ENCODE results near the gene SCGB3A1. TPM values are rescaled to one million over a fixed set of nuclear protein-coding genes. Genes with fewer than 3 reads are reported as not detected.
A peak's percentile ranks its signal among the peaks of the same experiment; 100 is the strongest.

The SCGB3A1 gene
- total and polyA plus RNA-seq, 5 donors: not detected

DNA sequence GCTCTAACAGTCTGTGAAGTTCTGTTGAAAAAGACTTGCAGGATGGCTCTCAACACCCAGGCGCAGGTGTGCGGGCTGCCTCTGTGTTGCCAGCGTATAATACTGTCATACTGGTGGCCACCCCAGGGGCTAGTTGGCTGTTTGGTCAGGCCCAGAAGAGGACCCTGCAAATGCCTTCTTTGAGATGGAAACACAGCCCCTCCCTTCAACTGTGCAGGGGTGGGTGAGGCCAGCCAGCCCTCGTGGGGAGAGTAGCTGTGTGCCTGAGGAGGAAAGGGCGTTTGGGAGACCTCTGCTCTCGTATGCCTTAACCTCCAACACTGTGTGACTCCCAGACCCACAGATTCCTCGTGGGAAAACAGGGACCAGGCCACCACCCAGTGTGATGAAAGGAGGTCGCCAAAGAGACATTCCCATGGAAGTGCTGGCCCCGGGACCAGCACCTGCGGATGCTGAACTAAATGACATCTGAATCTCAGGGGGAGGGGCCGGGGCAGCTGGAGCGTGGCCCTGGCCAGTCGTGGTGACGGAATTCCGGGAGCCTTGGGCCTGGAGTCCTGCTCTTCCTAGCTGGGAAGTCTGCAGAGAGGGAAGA lies 11.3 kb upstream of the SCGB3A1 start:
- Histone ChIP-seq H3K27ac (ENCODE audit: low read length) (no peak overlapping the region), H3K27me3 (ENCODE audit: control insufficient read depth, insufficient read depth) (no peaks in the 10 kb centered on the region), H3K9me3 (ENCODE audit: control insufficient read depth, low read length) (no peaks in the 10 kb centered on the region), H3K4me3 (ENCODE audit: low read length) (no peak overlapping the region), H3K4me1 (ENCODE audit: control insufficient read depth, insufficient read depth, low read length) (no peaks in the 10 kb centered on the region)
- DNase-seq (peak in 2 of 3 donors; percentile 11 to 19), ATAC-seq (no peak)
- WGBS: 66% methylated on average over 15 of the region's 15 CpGs
- intact Hi-C loops (cut with DNase I): no loop called here

DNA sequence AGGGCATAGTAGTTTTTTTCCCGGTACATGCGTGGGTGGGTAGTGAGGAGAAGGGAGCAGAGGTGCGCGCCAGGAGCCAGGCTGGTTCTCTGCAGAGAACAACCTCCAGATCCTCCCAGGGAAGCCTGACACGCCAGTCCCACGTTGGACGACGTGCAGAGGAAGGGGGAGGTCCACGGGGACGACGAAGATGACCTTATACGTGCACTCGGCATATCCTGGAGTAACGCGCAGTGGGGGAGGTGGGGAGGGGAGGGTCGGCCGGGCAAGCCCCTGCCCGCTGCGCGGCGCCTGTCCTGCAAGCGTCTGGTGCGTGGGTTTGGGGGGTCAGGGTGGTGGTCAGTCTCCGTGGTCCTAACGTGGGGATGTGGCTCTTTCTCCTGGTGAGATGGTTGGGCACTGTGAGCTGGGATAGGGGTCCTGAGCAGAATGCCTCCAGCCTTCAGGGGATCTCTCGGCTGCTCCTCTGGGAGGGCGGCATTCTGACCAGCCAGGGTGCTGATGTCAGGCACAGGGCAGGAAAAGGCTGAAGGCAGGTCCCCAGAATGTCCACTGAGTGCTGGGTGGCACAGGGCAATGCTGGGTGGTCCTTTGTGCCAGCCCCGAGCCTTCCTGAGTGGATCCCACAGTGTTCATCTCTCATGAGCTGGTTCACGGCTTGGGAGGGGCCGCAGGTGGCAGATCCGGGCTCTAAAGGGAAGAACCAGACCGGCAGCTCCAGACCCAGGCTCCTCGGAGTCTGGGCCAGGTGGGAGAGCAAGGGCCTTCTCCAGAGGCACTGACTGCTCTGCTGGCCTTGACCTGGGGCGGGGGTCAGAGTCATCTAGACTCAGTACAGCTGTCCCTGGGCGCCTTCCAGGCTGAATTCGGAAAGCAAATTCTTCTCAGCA lies 10.5 kb upstream of the SCGB3A1 start:
- Histone ChIP-seq H3K27ac (ENCODE audit: low read length) (no peak overlapping the region), H3K27me3 (ENCODE audit: control insufficient read depth, insufficient read depth) (no peaks in the 10 kb centered on the region), H3K9me3 (ENCODE audit: control insufficient read depth, low read length) (no peaks in the 10 kb centered on the region), H3K4me3 (ENCODE audit: low read length) (no peak overlapping the region), H3K4me1 (ENCODE audit: control insufficient read depth, insufficient read depth, low read length) (no peaks in the 10 kb centered on the region)
- 84% methylated on average over 36 of the region's 36 CpGs for WGBS
- peak in 1 of 3 donors; percentile 53 for DNase-seq
- intact Hi-C loops (cut with DNase I): no loop called here
- ATAC-seq: no peak

DNA sequence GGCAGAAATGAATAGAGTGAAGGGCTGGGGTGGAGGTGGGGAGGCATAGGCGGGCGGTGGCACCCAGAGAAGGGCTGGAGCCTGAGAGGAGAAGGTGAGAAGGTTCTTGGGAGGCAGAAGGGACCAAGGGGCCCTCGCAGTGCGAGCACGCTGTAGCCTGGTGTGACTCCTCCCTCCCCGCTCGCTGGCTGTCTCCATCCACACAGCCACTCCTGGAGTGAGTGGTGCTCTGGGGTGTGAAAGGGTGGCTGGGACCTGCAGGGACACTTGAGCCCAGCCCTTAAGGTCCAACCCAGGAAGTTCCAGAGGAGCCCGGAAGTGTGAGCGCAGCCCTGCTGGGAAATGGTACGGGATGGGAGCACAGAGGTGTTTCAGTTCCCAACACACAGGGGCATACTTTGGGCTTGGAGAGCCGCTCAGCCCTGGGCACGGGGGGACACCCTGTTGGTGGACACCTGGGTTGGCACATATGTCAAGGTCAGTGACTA lies 9.3 kb upstream of the SCGB3A1 start:
- H3K9me3 ChIP-seq (ENCODE audit: control insufficient read depth, low read length): no peaks in the 10 kb centered on the region
- no peaks in the 10 kb centered on the region for H3K27me3 ChIP-seq (ENCODE audit: control insufficient read depth, insufficient read depth)
- H3K4me1 ChIP-seq (ENCODE audit: control insufficient read depth, insufficient read depth, low read length): no peaks in the 10 kb centered on the region
- DNase-seq (peak in 1 of 3 donors; percentile 59), ATAC-seq (no peak)
- no peak overlapping the region for H3K27ac ChIP-seq (ENCODE audit: low read length)
- no peak overlapping the region for H3K4me3 ChIP-seq (ENCODE audit: low read length)
- 84% methylated on average over 12 of the region's 12 CpGs for WGBS
- intact Hi-C loops (cut with DNase I): no loop called here

DNA sequence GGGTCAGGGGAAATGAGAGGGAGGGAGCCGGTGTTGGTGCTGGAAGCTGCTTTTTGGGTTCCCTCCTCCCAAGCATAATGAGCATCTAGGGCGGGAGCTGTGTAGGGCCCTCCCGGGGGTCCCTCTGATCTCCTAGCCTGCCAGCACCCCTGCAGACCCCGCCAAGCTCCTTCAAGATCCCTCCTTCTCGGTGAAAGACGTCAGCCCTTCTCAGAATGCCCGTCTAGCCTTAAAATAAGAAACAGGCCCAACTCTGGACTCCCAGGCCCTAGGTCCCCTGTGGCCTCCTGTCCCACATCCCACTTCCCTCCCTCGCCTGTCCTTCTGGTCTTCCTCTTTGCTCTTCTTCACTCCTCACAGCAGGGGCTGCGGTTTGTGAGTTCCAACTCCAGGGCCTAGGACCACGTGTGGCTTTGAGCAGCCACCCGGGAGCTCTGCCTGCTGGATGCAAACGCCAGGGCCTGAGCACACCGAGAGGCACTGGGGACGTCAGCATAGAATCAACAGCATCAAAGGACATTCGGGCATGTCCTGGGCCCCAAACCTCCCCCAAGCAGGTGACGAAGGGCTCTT lies 8.8 kb upstream of the SCGB3A1 start:
- H3K4me1 ChIP-seq (ENCODE audit: control insufficient read depth, insufficient read depth, low read length): no peaks in the 10 kb centered on the region
- no peaks in the 10 kb centered on the region for H3K27me3 ChIP-seq (ENCODE audit: control insufficient read depth, insufficient read depth)
- no peak overlapping the region for H3K4me3 ChIP-seq (ENCODE audit: low read length)
- intact Hi-C loops (cut with DNase I): no loop called here
- H3K9me3 ChIP-seq (ENCODE audit: control insufficient read depth, low read length): no peaks in the 10 kb centered on the region
- DNase-seq (no peak), ATAC-seq (no peak)
- no peak overlapping the region for H3K27ac ChIP-seq (ENCODE audit: low read length)
- 73% methylated on average over 16 of the region's 16 CpGs for WGBS

GRCh38 chr5:180599590-180599914 lies 8.3 kb upstream of the SCGB3A1 start:
- no peaks in the 10 kb centered on the region for H3K27me3 ChIP-seq (ENCODE audit: control insufficient read depth, insufficient read depth)
- H3K4me3 ChIP-seq (ENCODE audit: low read length): no peak overlapping the region
- H3K27ac ChIP-seq (ENCODE audit: low read length): no peak overlapping the region
- no peaks in the 10 kb centered on the region for H3K4me1 ChIP-seq (ENCODE audit: control insufficient read depth, insufficient read depth, low read length)
- no peak for DNase-seq
- H3K9me3 ChIP-seq (ENCODE audit: control insufficient read depth, low read length): no peaks in the 10 kb centered on the region
- no peak for ATAC-seq
- WGBS: 94% methylated on average over 6 of the region's 6 CpGs
- intact Hi-C loops (cut with DNase I): no loop called here

GRCh38 chr5:180598797-180599589 lies 7.7 kb upstream of the SCGB3A1 start:
- intact Hi-C loops (cut with DNase I): no loop called here
- 88% methylated on average over 16 of the region's 16 CpGs for WGBS
- ATAC-seq: no peak
- Histone ChIP-seq H3K9me3 (ENCODE audit: control insufficient read depth, low read length) (no peaks in the 10 kb centered on the region), H3K4me3 (ENCODE audit: low read length) (no peak overlapping the region), H3K27ac (ENCODE audit: low read length) (no peak overlapping the region), H3K4me1 (ENCODE audit: control insufficient read depth, insufficient read depth, low read length) (no peaks in the 10 kb centered on the region), H3K27me3 (ENCODE audit: control insufficient read depth, insufficient read depth) (no peaks in the 10 kb centered on the region)
- peak in 1 of 3 donors; percentile 19 for DNase-seq

GRCh38 chr5:180598316-180598701 lies 7.0 kb upstream of the SCGB3A1 start:
- WGBS: 81% methylated on average over 9 of the region's 9 CpGs
- ATAC-seq (no peak), DNase-seq (peak in 1 of 3 donors; percentile 29)
- no peak overlapping the region for H3K27ac ChIP-seq (ENCODE audit: low read length)
- no peaks in the 10 kb centered on the region for H3K27me3 ChIP-seq (ENCODE audit: control insufficient read depth, insufficient read depth)
- H3K4me3 ChIP-seq (ENCODE audit: low read length): no peak overlapping the region
- H3K9me3 ChIP-seq (ENCODE audit: control insufficient read depth, low read length): no peaks in the 10 kb centered on the region
- intact Hi-C loops (cut with DNase I): no loop called here
- H3K4me1 ChIP-seq (ENCODE audit: control insufficient read depth, insufficient read depth, low read length): no peaks in the 10 kb centered on the region

- Histone ChIP-seq H3K27ac (ENCODE audit: low read length) (no peak overlapping the region), H3K4me3 (ENCODE audit: low read length) (no peak overlapping the region), H3K9me3 (ENCODE audit: control insufficient read depth, low read length) (no peaks in the 10 kb centered on the region), H3K4me1 (ENCODE audit: control insufficient read depth, insufficient read depth, low read length) (no peaks in the 10 kb centered on the region), H3K27me3 (ENCODE audit: control insufficient read depth, insufficient read depth) (no peaks in the 10 kb centered on the region)
- WGBS: 75% methylated on average over 24 of the region's 24 CpGs
- ATAC-seq (no peak), DNase-seq (peak in 1 of 3 donors; percentile 39)
- intact Hi-C loops (cut with DNase I): no loop called here
Measured at GRCh38 chr5:180596668-180597231, 5.5 kb upstream of the SCGB3A1 start.

DNA sequence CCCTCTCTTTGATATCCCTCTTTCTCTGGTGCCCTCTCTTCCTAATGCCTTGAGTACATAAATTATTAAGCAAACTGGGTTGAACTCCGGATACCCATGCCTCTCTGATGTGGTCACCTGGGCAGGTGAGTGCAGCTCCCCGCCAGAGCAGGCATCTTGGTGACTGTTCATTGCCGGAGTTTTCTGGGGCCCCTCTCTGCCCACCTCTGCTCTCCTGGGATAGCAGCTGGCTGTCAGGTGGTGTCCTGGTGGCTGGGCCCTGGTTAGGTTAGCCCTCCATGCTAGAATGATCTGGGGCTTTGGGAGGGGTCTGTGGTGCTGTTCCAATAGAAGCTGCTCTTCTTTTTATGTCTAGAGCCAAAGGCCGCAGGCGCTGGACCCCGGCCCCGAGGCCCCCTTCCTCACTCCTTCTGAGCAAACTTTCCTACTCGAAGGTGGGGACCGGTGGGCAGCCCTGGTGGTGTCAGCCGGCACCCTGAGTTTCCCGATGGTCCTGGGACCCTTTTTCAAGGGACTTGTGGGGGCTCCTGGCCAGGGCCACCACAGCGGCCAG lies 4.9 kb upstream of the SCGB3A1 start:
- ATAC-seq (no peak), DNase-seq (no peak)
- H3K4me3 ChIP-seq (ENCODE audit: low read length): no peak overlapping the region
- no peaks in the 10 kb centered on the region for H3K9me3 ChIP-seq (ENCODE audit: control insufficient read depth, low read length)
- H3K27ac ChIP-seq (ENCODE audit: low read length): no peak overlapping the region
- no peaks in the 10 kb centered on the region for H3K27me3 ChIP-seq (ENCODE audit: control insufficient read depth, insufficient read depth)
- no peaks in the 10 kb centered on the region for H3K4me1 ChIP-seq (ENCODE audit: control insufficient read depth, insufficient read depth, low read length)
- intact Hi-C loops (cut with DNase I): no loop called here
- 90% methylated on average over 12 of the region's 12 CpGs for WGBS

- H3K27ac ChIP-seq (ENCODE audit: low read length): no peak overlapping the region
- intact Hi-C loops (cut with DNase I): no loop called here
- ATAC-seq (no peak), DNase-seq (peak in 1 of 3 donors; percentile 14)
- H3K4me3 ChIP-seq (ENCODE audit: low read length): no peak overlapping the region
- WGBS: 88% methylated on average over 25 of the region's 25 CpGs
- no peaks in the 10 kb centered on the region for H3K9me3 ChIP-seq (ENCODE audit: control insufficient read depth, low read length)
- no peaks in the 10 kb centered on the region for H3K4me1 ChIP-seq (ENCODE audit: control insufficient read depth, insufficient read depth, low read length)
- no peaks in the 10 kb centered on the region for H3K27me3 ChIP-seq (ENCODE audit: control insufficient read depth, insufficient read depth)
Measured at GRCh38 chr5:180595381-180596114, 4.2 kb upstream of the SCGB3A1 start.

All from right cardiac atrium (tissue), 5 donors.